Measurements from ENCODE around the gene SRBD1. TPM values are rescaled to one million over a fixed set of nuclear protein-coding genes. Genes with fewer than 3 reads are reported as not detected.

Gene SRBD1
- total RNA-seq, 1 donor from 2014 or later: 6.3 TPM

GRCh38 chr2:45399040-45399784 is 211.9 kb downstream of the SRBD1 start:
- no peak for DNase-seq
- ATAC-seq: no peak
- intact Hi-C loops (cut with micrococcal nuclease): no loop called here

GRCh38 chr2:45397292-45397691 is 213.8 kb downstream of the SRBD1 start:
- ATAC-seq (no peak), DNase-seq (no peak)
- intact Hi-C loops (cut with micrococcal nuclease): no loop called here

DNA sequence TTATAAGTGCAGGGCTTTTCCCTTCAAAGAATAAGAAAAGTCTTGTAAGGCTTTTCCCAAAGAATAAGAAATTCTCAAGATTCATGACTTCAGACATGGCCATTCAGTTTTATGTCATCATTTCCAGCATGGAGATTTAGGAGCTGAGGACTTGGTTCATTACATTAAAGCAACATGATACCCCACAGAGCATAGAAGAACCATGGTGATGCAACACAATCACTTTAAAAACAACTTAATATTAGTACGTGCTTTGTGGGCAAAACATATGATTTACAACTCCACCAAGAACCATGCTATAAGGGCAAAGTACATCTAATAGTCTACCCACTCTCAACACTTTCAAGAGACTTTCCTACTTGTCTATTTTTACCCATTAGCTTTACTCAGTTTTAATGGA is 214.4 kb downstream of the SRBD1 start:
- DNase-seq: no peak
- no peak for ATAC-seq
- intact Hi-C loops (cut with micrococcal nuclease): no loop called here

- intact Hi-C loops (cut with micrococcal nuclease): no loop called here
- DNase-seq: no peak
- ATAC-seq: no peak
These were observed 216.2 kb downstream of the SRBD1 start for GRCh38 chr2:45394842-45395241.

DNA sequence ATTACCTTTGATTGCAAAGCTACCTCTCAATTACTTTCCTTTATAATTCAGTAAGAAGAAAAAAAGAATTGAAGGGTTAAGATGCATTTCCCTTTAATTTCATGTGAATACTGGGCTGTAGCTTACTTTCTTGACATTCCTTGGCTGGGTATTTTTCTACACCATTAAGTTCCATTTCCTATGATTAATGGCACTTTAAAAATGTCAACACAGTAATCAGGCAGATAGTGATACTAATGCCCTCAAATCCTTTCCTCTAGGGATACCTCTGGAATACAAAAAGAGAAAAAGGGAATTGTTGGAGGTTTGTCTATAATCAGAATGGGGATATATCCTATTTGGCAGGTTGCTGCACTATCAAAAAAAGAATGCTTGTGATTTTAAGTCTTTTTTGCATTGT is 216.9 kb downstream of the SRBD1 start:
- no peak for ATAC-seq
- intact Hi-C loops (cut with micrococcal nuclease): no loop called here
- no peak for DNase-seq

GRCh38 chr2:45391866-45392265 is 219.2 kb downstream of the SRBD1 start:
- intact Hi-C loops (cut with micrococcal nuclease): no loop called here
- ATAC-seq (no peak), DNase-seq (no peak)

- ATAC-seq (no peak), DNase-seq (no peak)
- intact Hi-C loops (cut with micrococcal nuclease): no loop called here
These were observed 220.2 kb downstream of the SRBD1 start for GRCh38 chr2:45390861-45391260.

GRCh38 chr2:45390441-45390840 is 220.6 kb downstream of the SRBD1 start:
- ATAC-seq: no peak
- intact Hi-C loops (cut with micrococcal nuclease): no loop called here
- no peak for DNase-seq

DNA sequence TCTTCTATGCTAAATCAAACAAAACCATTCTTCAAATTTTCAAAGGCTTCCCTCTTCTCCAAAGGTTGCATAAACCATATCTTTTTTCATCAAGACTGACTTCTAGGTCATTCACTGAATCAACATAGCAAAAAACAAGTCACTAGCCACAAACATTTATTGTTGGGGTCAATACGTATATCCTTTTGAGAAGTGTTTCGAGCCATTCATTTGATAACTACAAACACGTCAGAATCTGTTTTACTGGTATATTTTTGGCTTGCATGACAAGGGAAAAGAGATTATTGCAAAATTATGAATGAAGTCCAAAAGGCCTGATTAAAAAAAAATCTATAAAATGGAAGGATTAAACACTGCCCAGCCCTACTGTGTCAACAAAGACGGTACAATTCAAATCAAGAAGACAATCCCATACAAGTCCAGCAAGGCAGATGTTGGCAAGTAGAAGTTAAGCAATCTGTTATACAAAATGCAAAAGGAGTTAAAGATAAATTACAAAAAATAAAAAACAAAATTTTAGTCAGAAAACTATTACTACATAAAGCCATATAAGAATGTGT is 222.4 kb downstream of the SRBD1 start:
- intact Hi-C loops (cut with micrococcal nuclease): no loop called here
- ATAC-seq (no peak), DNase-seq (no peak)

GRCh38 chr2:45382744-45383143 is 228.3 kb downstream of the SRBD1 start:
- DNase-seq: no peak
- no peak for ATAC-seq
- intact Hi-C loops (cut with micrococcal nuclease): no loop called here

- no peak for ATAC-seq
- intact Hi-C loops (cut with micrococcal nuclease): no loop called here
- DNase-seq: no peak
These were observed 230.8 kb downstream of the SRBD1 start for GRCh38 chr2:45380131-45380836.

GRCh38 chr2:45379399-45380087 is 231.5 kb downstream of the SRBD1 start:
- intact Hi-C loops (cut with micrococcal nuclease): no loop called here
- DNase-seq: no peak
- peak; percentile 65 for ATAC-seq

DNA sequence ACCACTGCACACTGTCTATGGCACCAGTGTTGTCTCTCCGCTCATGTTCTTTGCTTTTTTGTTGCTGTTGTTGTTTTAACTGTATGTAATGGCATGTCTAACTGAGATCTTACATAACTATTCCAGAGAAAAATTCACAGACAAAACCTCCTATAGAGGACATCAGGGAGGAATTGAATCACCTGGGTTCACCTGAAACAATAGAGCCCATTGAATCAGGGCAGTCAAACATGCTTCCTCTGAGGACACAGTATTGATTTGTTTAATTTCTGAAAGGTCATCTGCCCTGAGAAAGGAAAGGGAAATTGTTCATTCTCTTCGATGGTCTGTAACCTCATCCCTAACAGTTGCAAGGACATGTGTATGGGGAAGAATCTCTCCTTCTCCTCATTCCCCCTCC is 237.5 kb downstream of the SRBD1 start:
- no peak for ATAC-seq
- DNase-seq: no peak
- intact Hi-C loops (cut with micrococcal nuclease): no loop called here

GRCh38 chr2:45370369-45370768 is 240.7 kb downstream of the SRBD1 start:
- intact Hi-C loops (cut with micrococcal nuclease): no loop called here
- ATAC-seq (no peak), DNase-seq (no peak)

DNA sequence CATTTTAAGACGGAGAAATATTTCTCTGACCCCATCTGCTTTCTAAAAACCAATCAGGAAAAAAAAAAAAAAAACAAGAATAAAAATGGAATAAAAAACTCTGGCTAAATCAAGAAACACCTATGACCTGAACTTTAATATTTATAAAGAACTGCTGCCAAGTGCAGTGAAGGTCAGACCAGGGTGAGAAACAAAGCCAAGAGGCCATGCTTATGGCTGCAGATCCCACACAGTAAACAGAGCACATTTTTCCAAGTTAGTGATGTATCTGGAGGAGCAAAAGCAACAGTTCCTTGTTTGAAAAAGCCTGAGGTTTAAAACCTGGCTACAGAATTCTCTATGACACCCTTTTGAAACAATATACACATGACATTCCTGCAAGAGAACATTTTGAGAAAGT is 242.3 kb downstream of the SRBD1 start:
- ATAC-seq (no peak), DNase-seq (no peak)
- intact Hi-C loops (cut with micrococcal nuclease): no loop called here

- DNase-seq (no peak), ATAC-seq (no peak)
- intact Hi-C loops (cut with micrococcal nuclease): no loop called here
These were observed 249.4 kb downstream of the SRBD1 start for GRCh38 chr2:45361666-45362065.

DNA sequence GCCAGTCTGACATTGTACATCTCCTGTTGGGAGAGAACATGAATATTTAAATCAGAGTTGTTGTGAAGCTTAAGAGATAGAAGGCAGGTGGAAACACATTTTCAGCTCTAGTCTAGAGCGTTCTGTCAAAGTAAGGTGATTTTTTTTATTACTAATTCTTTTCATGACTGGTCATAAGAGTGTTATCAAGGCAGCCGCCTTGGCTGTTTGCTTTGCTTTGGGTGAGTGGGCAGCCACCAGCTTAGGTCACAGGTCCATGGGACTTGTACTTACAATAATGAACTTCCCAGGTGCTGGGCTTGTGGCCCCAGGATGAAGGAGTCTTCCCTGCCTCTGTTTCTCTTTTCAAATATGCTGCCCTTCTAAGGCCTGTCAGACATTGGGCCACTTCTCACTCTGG is 256.3 kb downstream of the SRBD1 start:
- DNase-seq (no peak), ATAC-seq (no peak)

GRCh38 chr2:45353879-45354278 is 257.2 kb downstream of the SRBD1 start:
- DNase-seq (no peak), ATAC-seq (no peak)
- intact Hi-C loops (cut with micrococcal nuclease): no loop called here

More for the DNA sequence above, 256.3 kb downstream of the SRBD1 start:
- intact Hi-C loops (cut with micrococcal nuclease): no loop called here

- intact Hi-C loops (cut with micrococcal nuclease): no loop called here
- ATAC-seq (no peak), DNase-seq (no peak)
These were observed 258.6 kb downstream of the SRBD1 start for GRCh38 chr2:45352506-45352905.

All from left ventricle myocardium superior (tissue), 1 donor.